ENCODE results near the gene SLC34A1.

GRCh38 chr5:177438468-177438867 is 54.2 kb downstream of the SLC34A1 start:
- no peak for TF ChIP-seq EZH2 (optimal IDR thresholded peaks at IDR 0.05; ENCODE audit: low read depth, low read length)
- no peak for TF ChIP-seq CTCF (IDR thresholded peaks at IDR 0.05; ENCODE audit: low read length)
- TF ChIP-seq EZH2phosphoT487 (IDR thresholded peaks at IDR 0.05; ENCODE audit: low read length): no peak

Data from MM.1S (cell line).